Thyroid gland (tissue), 4 donors: ENCODE data around the gene E2F1.

ENCODE experiments used
- POLR2A ChIP-seq, 2 donors: fragments of 450-650 bp; IDR thresholded peaks; one replicate each; pipeline ENCODE4 v1.6.1; 2017; ENCODE audit warnings: antibody characterized with exemption in 2 of 2, mild to moderate bottlenecking in 2 of 2, moderate library complexity in 1 of 2
- TF ChIP-seq, protein P1 (sequence below), 6 experiments: fragments of 200-600 bp in 3 of 6; fragments of 450-650 bp in 3 of 6; sonication (generic) in 3 of 6; IDR thresholded peaks; one replicate each; pipeline ENCODE4 v1.5.1; 2016 to 2019; ENCODE audit warnings: antibody characterized with exemption in 6 of 6, mild to moderate bottlenecking in 2 of 6, inconsistent platforms in 1 of 6, moderate library complexity in 1 of 6

DNA sequence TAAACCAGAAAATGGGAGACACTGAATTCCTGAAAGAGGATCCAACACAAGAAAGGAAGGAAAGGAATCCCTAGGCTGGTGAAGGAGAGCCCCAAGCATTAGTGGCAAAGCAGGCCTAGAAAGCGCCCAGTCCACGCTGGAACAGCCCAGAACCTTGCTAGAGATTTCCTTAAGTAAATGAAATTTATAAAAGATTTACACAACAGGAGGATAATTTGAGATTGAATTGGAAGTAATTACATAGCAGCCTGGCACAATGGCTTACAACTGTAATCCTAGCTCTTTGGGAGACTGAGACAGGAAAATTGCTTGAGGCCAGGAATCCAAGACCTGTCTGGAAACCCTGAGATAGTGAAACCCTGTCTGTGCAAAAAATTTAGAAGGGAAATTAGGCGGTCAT, 50.8 kb downstream of the E2F1 start:
- TF ChIP-seq, protein P1, sequence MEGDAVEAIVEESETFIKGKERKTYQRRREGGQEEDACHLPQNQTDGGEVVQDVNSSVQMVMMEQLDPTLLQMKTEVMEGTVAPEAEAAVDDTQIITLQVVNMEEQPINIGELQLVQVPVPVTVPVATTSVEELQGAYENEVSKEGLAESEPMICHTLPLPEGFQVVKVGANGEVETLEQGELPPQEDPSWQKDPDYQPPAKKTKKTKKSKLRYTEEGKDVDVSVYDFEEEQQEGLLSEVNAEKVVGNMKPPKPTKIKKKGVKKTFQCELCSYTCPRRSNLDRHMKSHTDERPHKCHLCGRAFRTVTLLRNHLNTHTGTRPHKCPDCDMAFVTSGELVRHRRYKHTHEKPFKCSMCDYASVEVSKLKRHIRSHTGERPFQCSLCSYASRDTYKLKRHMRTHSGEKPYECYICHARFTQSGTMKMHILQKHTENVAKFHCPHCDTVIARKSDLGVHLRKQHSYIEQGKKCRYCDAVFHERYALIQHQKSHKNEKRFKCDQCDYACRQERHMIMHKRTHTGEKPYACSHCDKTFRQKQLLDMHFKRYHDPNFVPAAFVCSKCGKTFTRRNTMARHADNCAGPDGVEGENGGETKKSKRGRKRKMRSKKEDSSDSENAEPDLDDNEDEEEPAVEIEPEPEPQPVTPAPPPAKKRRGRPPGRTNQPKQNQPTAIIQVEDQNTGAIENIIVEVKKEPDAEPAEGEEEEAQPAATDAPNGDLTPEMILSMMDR (IDR thresholded peaks at IDR 0.05): no peak
- TF ChIP-seq POLR2A (IDR thresholded peaks at IDR 0.05): no peak
